K562 (cell line): Measurements from ENCODE around the gene HSD3B7. TPM values are rescaled to one million over a fixed set of nuclear protein-coding genes. Genes with fewer than 3 reads are reported as not detected.

Source experiments
- C11orf30 ChIP-seq: fragments of 450-650 bp; IDR thresholded peaks from 2 replicates; pipeline ENCODE4 v1.6.1; 2016; ENCODE audit warnings: low read depth, mild to moderate bottlenecking
- ELF2 ChIP-seq: fragments of 250-450 bp; sonication (Bioruptor Pico); IDR thresholded peaks from 2 replicates; pipeline ENCODE4 v1.5.0; 2021; ENCODE audit warnings: mild to moderate bottlenecking
- FOSL1 ChIP-seq: fragments of 200-800 bp; sonication (Bioruptor generic); conservative IDR thresholded peaks from 2 replicates; pipeline ENCODE4 v1.6.1; 2016; ENCODE audit warnings: missing genetic modification characterization, missing compliant biosample characterization
- HIVEP1 ChIP-seq: fragments of 250-450 bp; sonication (Bioruptor Pico); IDR thresholded peaks from 2 replicates; pipeline ENCODE4 v1.4.0; 2020; ENCODE audit warnings: mild to moderate bottlenecking
- KDM1A ChIP-seq, 2 experiments: fragments of 450-650 bp; IDR thresholded peaks; 2 replicates each; pipeline ENCODE4 v1.6.1; 2016; ENCODE audit warnings: mild to moderate bottlenecking in 2 of 2
- LEF1 ChIP-seq: fragments of 450-650 bp; IDR thresholded peaks from 2 replicates; pipeline ENCODE4 v1.6.1; 2016; ENCODE audit warnings: mild to moderate bottlenecking
- MCM3 ChIP-seq: fragments of 450-650 bp; IDR thresholded peaks from 2 replicates; pipeline ENCODE4 v1.6.1; 2016
- NCOA2 ChIP-seq, 2 experiments: fragments of 450-650 bp; IDR thresholded peaks; 2 replicates each; pipeline ENCODE4 v1.6.1; 2018; ENCODE audit warnings: mild to moderate bottlenecking in 2 of 2, moderate library complexity in 1 of 2; ENCODE audit not compliant: partially characterized antibody in 2 of 2
- PHB2 ChIP-seq: fragments of 450-650 bp; IDR thresholded peaks from 2 replicates; pipeline ENCODE4 v1.6.1; 2017; ENCODE audit warnings: low read depth
- RCOR1 ChIP-seq, 2 experiments: IDR thresholded peaks; 2 replicates each; pipeline ENCODE4 v1.6.1; 2012; ENCODE audit warnings: low read depth in 2 of 2, low read length in 2 of 2, borderline replicate concordance in 1 of 2, improper control_type of control experiment in 1 of 2
- SNAPC5 ChIP-seq: fragments of 250-450 bp; sonication (Bioruptor Pico); IDR thresholded peaks from 2 replicates; pipeline ENCODE4 v1.8.0; 2021; ENCODE audit warnings: moderate library complexity, mild to moderate bottlenecking, inconsistent platforms
- SNIP1 ChIP-seq: fragments of 450-650 bp; IDR thresholded peaks from 2 replicates; pipeline ENCODE4 v1.7.1; 2017; ENCODE audit warnings: low read depth, mild to moderate bottlenecking
- TCF7L2 ChIP-seq: fragments of 150-350 bp; IDR thresholded peaks from 2 replicates; pipeline ENCODE4 v1.6.1; 2016; ENCODE audit warnings: low read depth, mild to moderate bottlenecking, low read length, moderate library complexity
- UBTF ChIP-seq, 2 experiments: IDR thresholded peaks; 2 replicates each; pipeline ENCODE4 v1.6.1; 2012; ENCODE audit warnings: improper control_type of control experiment in 2 of 2, low read depth in 2 of 2, low read length in 2 of 2, borderline replicate concordance in 1 of 2
- ZC3H8 ChIP-seq: fragments of 450-650 bp; IDR thresholded peaks from 2 replicates; pipeline ENCODE4 v1.6.1; 2017
- ZFX ChIP-seq: sonication (generic); formaldehyde crosslinking; IDR thresholded peaks from 2 replicates; pipeline ENCODE4 v1.8.0; 2022; ENCODE audit warnings: mild to moderate bottlenecking, missing genetic modification reagents, moderate library complexity
- ZKSCAN1 ChIP-seq: fragments of 150-350 bp; IDR thresholded peaks from 2 replicates; pipeline ENCODE4 v1.6.1; 2016; ENCODE audit warnings: low read depth, low read length
- ZNF133 ChIP-seq: fragments of 250-450 bp; sonication (Bioruptor Pico); IDR thresholded peaks from 2 replicates; pipeline ENCODE4 v1.4.0; 2020; ENCODE audit warnings: mild to moderate bottlenecking
- ZNF3 ChIP-seq: fragments of 250-450 bp; sonication (Bioruptor Pico); IDR thresholded peaks from 2 replicates; pipeline ENCODE4 v1.5.0; 2021; ENCODE audit warnings: mild to moderate bottlenecking, moderate library complexity
- ZNF316 ChIP-seq: fragments of 450-650 bp; IDR thresholded peaks from 2 replicates; pipeline ENCODE4 v1.6.1; 2016
- ZNF41 ChIP-seq: fragments of 250-450 bp; sonication (Bioruptor Pico); conservative IDR thresholded peaks from 2 replicates; pipeline ENCODE4 v1.4.0; 2020; ENCODE audit warnings: mild to moderate bottlenecking
- polyA plus RNA-seq, 8 experiments: library from polyadenylated mRNA; depleted of rRNA in 4 of 8; stranded (reverse) in 5 of 8; unstranded in 3 of 8; fragments of >200 nt; fragmentation: Nextera tagmentation in 2 of 8; fragmentation: Illumina TruSeq in 1 of 8; extraction: Ambion mirVana in 2 of 8; extraction: Trizol in 1 of 8; gene quantifications; 2 replicates each; pipeline versions ENCODE4 v1.2.1 to v1.2.3, GENCODE V29; 2011 to 2014; ENCODE audit warnings: inconsistent platforms in 1 of 8, missing spikeins in 1 of 8
- total RNA-seq, 7 experiments: library from RNA; depleted of rRNA in 6 of 7; stranded (reverse); fragments of >200 nt in 6 of 7; fragmentation: Illumina TruSeq in 2 of 7; extraction: Trizol in 2 of 7; gene quantifications; 2 replicates each; pipeline versions ENCODE4 v1.2.1 to v1.2.3, GENCODE V29; 2011 to 2021; ENCODE audit warnings: low replicate concordance in 1 of 7
- TF ChIP-seq, protein P1 (sequence below): sonication (generic); formaldehyde crosslinking; IDR thresholded peaks from 2 replicates; pipeline ENCODE4 v1.8.0; 2022; ENCODE audit warnings: mild to moderate bottlenecking, low read depth, missing genetic modification reagents

Gene HSD3B7
- total and polyA plus RNA-seq, 9 of the 15 experiments (the other 6 are each of a cell fraction or from before 2014, with no cell fraction given): 5.4 to 49.1 (median 23.0) TPM

GRCh38 chr16:30948667-30949649 is 36.0 kb upstream of the HSD3B7 start, which contains the start of gene ORAI3 (continued):
- TF ChIP-seq RCOR1 (IDR thresholded peaks at IDR 0.05; ENCODE audit: borderline replicate concordance in 1 of 2, low read depth in 2 of 2, low read length in 2 of 2) (no peak), MCM3 (no peak), ZNF133 (CRISPR knock-in tag) (no peak), ZKSCAN1 (no peak), UBTF (IDR thresholded peaks at IDR 0.05; ENCODE audit: borderline replicate concordance in 1 of 2, low read depth in 2 of 2, low read length in 2 of 2) (peak; percentile 56 to 75), FOSL1 (tag) (no peak), HIVEP1 (no peak), NCOA2 (IDR thresholded peaks at IDR 0.05; ENCODE audit: partially characterized antibody in 2 of 2) (no peak), ZFX (CRISPR knock-in tag) (peak; percentile 83), C11orf30 (no peak), SNAPC5 (CRISPR knock-in tag) (no peak), SNIP1 (no peak), ZNF41 (CRISPR knock-in tag) (no peak), ZNF3 (CRISPR knock-in tag) (no peak), LEF1 (no peak), KDM1A (IDR thresholded peaks at IDR 0.05) (no peak), ELF2 (CRISPR knock-in tag) (peak; percentile 71), PHB2 (no peak), ZNF316 (0 out of 2 replicates have a peak, but pooled peaks have one; percentile 4), ZC3H8 (no peak), TCF7L2 (no peak)
- TF ChIP-seq, protein P1, sequence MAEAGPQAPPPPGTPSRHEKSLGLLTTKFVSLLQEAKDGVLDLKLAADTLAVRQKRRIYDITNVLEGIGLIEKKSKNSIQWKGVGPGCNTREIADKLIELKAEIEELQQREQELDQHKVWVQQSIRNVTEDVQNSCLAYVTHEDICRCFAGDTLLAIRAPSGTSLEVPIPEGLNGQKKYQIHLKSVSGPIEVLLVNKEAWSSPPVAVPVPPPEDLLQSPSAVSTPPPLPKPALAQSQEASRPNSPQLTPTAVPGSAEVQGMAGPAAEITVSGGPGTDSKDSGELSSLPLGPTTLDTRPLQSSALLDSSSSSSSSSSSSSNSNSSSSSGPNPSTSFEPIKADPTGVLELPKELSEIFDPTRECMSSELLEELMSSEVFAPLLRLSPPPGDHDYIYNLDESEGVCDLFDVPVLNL (CRISPR knock-in tag): no peak
